WTC11 (cell line): ENCODE results near the gene CALM3. TPM values are rescaled to one million over a fixed set of nuclear protein-coding genes. Genes with fewer than 3 reads are reported as not detected.

Experiments used
- ATAC-seq: fragments of 200-7000 bp; cut with Tn5 transposase; 2 replicates; pipeline ENCODE4 v1.10.0; 2021; ENCODE audit warnings: mild to moderate bottlenecking, moderate library complexity
- CTCF ChIA-PET: fragments of 300-600 bp; sonication (Branson Sonifier 250); formaldehyde crosslinking; loops from one replicate; lab custom pipeline; 2021; ENCODE audit warnings: antibody characterized with exemption; lab: Charles Lee
- POLR2A ChIA-PET: fragments of 350-600 bp; sonication (Branson Sonifier 250); formaldehyde crosslinking; loops from one replicate; lab custom pipeline; 2021; ENCODE audit warnings: antibody characterized with exemption; lab: Charles Lee
- DNase-seq: peaks from one replicate; pipeline ENCODE4 v3.0.0; 2021; ENCODE audit warnings: low spot score
- H3K27ac Mint-ChIP-seq: 2 replicates; pipeline ENCODE4 v1.8.0; 2021; ENCODE audit warnings: mixed read lengths
- H3K27me3 Mint-ChIP-seq: 2 replicates; pipeline ENCODE4 v1.8.0; 2021; ENCODE audit warnings: low read depth, mild to moderate bottlenecking, moderate library complexity, mixed read lengths
- H3K36me3 Mint-ChIP-seq: 2 replicates; pipeline ENCODE4 v1.8.0; 2021; ENCODE audit warnings: mixed read lengths
- H3K4me1 Mint-ChIP-seq: 2 replicates; pipeline ENCODE4 v1.8.0; 2022; ENCODE audit warnings: mixed read lengths
- H3K4me3 Mint-ChIP-seq: 2 replicates; pipeline ENCODE4 v1.8.0; 2021; ENCODE audit warnings: mild to moderate bottlenecking, moderate library complexity, mixed read lengths
- H3K9me3 Mint-ChIP-seq: 2 replicates; pipeline ENCODE4 v1.8.0; 2021; ENCODE audit warnings: mixed read lengths
- AR ChIP-seq: fragments of 250-450 bp; sonication (Bioruptor Pico); IDR thresholded peaks from 2 replicates; pipeline ENCODE4 v1.9.0; 2021; ENCODE audit warnings: mild to moderate bottlenecking
- CBFB ChIP-seq: sonication (generic); formaldehyde crosslinking; IDR thresholded peaks from 2 replicates; pipeline ENCODE4 v1.8.1; 2022; ENCODE audit warnings: mild to moderate bottlenecking, low read depth, missing genetic modification reagents
- CREB1 ChIP-seq: sonication (generic); formaldehyde crosslinking; IDR thresholded peaks from 2 replicates; pipeline ENCODE4 v1.8.0; 2023; ENCODE audit warnings: mild to moderate bottlenecking, missing genetic modification reagents
- CREM ChIP-seq: sonication (generic); formaldehyde crosslinking; IDR thresholded peaks from 2 replicates; pipeline ENCODE4 v1.8.1; 2022; ENCODE audit warnings: mild to moderate bottlenecking, missing genetic modification reagents, moderate library complexity
- E2F4 ChIP-seq: sonication (generic); formaldehyde crosslinking; IDR thresholded peaks from 2 replicates; pipeline ENCODE4 v1.8.1; 2022; ENCODE audit warnings: low read depth, mild to moderate bottlenecking, moderate library complexity, missing genetic modification reagents, borderline replicate concordance
- JAZF1 ChIP-seq: fragments of 250-450 bp; sonication (Bioruptor Pico); IDR thresholded peaks from 2 replicates; pipeline ENCODE4 v1.9.0; 2021; ENCODE audit warnings: moderate library complexity, mild to moderate bottlenecking, inconsistent platforms
- MLX ChIP-seq: sonication (generic); formaldehyde crosslinking; IDR thresholded peaks from 2 replicates; pipeline ENCODE4 v1.8.1; 2023; ENCODE audit warnings: mild to moderate bottlenecking, missing genetic modification reagents, moderate library complexity
- MYBL2 ChIP-seq: sonication (generic); formaldehyde crosslinking; IDR thresholded peaks from 2 replicates; pipeline ENCODE4 v1.8.1; 2023; ENCODE audit warnings: mild to moderate bottlenecking, moderate library complexity, missing genetic modification reagents
- NFATC4 ChIP-seq: fragments of 250-450 bp; sonication (Bioruptor Pico); IDR thresholded peaks from 2 replicates; pipeline ENCODE4 v1.9.0; 2021; ENCODE audit warnings: mild to moderate bottlenecking
- NFYB ChIP-seq: sonication (generic); formaldehyde crosslinking; conservative IDR thresholded peaks from 2 replicates; pipeline ENCODE4 v1.8.0; 2022; ENCODE audit warnings: low read depth, missing genetic modification reagents
- OVOL2 ChIP-seq: fragments of 250-450 bp; sonication (Bioruptor Pico); IDR thresholded peaks from 2 replicates; pipeline ENCODE4 v1.9.0; 2021; ENCODE audit warnings: mild to moderate bottlenecking, borderline replicate concordance
- PRRX2 ChIP-seq: fragments of 250-450 bp; sonication (Bioruptor Pico); IDR thresholded peaks from 2 replicates; pipeline ENCODE4 v1.8.0; 2021; ENCODE audit warnings: mild to moderate bottlenecking
- RORB ChIP-seq: fragments of 250-450 bp; sonication (Bioruptor Pico); IDR thresholded peaks from 2 replicates; pipeline ENCODE4 v1.9.0; 2021; ENCODE audit warnings: mild to moderate bottlenecking
- SMAD3 ChIP-seq: sonication (generic); formaldehyde crosslinking; IDR thresholded peaks from 2 replicates; pipeline ENCODE4 v1.8.0; 2022; ENCODE audit warnings: missing genetic modification reagents, mild to moderate bottlenecking, borderline replicate concordance
- ZNF121 ChIP-seq: sonication (generic); formaldehyde crosslinking; IDR thresholded peaks from 2 replicates; pipeline ENCODE4 v1.8.0; 2023; ENCODE audit warnings: missing genetic modification reagents
- ZNF232 ChIP-seq: sonication (generic); formaldehyde crosslinking; IDR thresholded peaks from 2 replicates; pipeline ENCODE4 v1.8.0; 2022; ENCODE audit warnings: mild to moderate bottlenecking, missing genetic modification reagents
- ZNF263 ChIP-seq: sonication (generic); formaldehyde crosslinking; IDR thresholded peaks from 2 replicates; pipeline ENCODE4 v1.8.1; 2022; ENCODE audit warnings: low read depth, mild to moderate bottlenecking, moderate library complexity, missing genetic modification reagents
- total RNA-seq: library from RNA; stranded (reverse); gene quantifications from 3 replicates; pipeline ENCODE4 v1.2.3, GENCODE V29; 2021
- TF ChIP-seq, protein P1 (sequence below): sonication (generic); formaldehyde crosslinking; IDR thresholded peaks from 2 replicates; pipeline ENCODE4 v1.8.0; 2023; ENCODE audit warnings: missing genetic modification reagents, mild to moderate bottlenecking, borderline replicate concordance
- TF ChIP-seq, protein P2 (sequence below): sonication (generic); formaldehyde crosslinking; IDR thresholded peaks from 2 replicates; pipeline ENCODE4 v1.8.0; 2023; ENCODE audit warnings: mild to moderate bottlenecking, missing genetic modification reagents

CALM3 gene
- total RNA-seq, 1 experiment from 2014 or later: 306 TPM

DNA sequence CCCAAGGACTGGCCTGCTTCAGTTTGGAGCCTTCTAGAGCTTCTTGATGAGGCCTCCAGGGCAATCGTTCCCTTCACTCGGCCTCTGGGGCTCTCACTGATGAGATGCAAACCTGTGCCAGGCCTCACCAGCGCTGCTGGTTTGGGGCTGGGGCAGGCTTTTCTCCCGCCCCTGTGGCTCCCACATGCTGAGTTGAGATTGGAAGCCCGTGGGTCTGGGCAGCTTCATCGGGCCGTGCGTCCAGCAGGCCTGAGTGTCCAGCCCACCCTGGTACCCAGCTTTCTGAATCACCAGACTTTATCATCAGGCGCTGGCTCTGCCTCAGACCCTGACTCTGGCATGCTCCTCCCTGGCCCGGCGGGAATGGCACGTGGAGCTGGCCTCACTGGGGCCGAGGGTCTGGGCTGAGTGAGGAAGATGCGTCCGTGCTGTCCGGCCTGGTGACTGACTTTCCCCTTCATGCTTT, 4.3 kb downstream of the CALM3 start (continued):
- TF ChIP-seq MLX (CRISPR knock-in tag): no peak
- TF ChIP-seq, protein P1, sequence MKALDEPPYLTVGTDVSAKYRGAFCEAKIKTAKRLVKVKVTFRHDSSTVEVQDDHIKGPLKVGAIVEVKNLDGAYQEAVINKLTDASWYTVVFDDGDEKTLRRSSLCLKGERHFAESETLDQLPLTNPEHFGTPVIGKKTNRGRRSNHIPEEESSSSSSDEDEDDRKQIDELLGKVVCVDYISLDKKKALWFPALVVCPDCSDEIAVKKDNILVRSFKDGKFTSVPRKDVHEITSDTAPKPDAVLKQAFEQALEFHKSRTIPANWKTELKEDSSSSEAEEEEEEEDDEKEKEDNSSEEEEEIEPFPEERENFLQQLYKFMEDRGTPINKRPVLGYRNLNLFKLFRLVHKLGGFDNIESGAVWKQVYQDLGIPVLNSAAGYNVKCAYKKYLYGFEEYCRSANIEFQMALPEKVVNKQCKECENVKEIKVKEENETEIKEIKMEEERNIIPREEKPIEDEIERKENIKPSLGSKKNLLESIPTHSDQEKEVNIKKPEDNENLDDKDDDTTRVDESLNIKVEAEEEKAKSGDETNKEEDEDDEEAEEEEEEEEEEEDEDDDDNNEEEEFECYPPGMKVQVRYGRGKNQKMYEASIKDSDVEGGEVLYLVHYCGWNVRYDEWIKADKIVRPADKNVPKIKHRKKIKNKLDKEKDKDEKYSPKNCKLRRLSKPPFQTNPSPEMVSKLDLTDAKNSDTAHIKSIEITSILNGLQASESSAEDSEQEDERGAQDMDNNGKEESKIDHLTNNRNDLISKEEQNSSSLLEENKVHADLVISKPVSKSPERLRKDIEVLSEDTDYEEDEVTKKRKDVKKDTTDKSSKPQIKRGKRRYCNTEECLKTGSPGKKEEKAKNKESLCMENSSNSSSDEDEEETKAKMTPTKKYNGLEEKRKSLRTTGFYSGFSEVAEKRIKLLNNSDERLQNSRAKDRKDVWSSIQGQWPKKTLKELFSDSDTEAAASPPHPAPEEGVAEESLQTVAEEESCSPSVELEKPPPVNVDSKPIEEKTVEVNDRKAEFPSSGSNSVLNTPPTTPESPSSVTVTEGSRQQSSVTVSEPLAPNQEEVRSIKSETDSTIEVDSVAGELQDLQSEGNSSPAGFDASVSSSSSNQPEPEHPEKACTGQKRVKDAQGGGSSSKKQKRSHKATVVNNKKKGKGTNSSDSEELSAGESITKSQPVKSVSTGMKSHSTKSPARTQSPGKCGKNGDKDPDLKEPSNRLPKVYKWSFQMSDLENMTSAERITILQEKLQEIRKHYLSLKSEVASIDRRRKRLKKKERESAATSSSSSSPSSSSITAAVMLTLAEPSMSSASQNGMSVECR (CRISPR knock-in tag): no peak
- TF ChIP-seq MYBL2 (CRISPR knock-in tag): no peak
- no peak for TF ChIP-seq ZNF263 (CRISPR knock-in tag)
- TF ChIP-seq ZNF232: no peak
- no peak for TF ChIP-seq AR (CRISPR knock-in tag)

- DNase-seq (peak; percentile 9), ATAC-seq (no peak)
- peaks cover 23% of the 10 kb centered on the region for H3K4me1 Mint-ChIP-seq
- H3K4me3 Mint-ChIP-seq: no peak overlapping the region
- POLR2A ChIA-PET: no interaction called here
- H3K27ac Mint-ChIP-seq: no peak overlapping the region
- H3K36me3 Mint-ChIP-seq: peaks cover 35% of the 10 kb centered on the region
- no peaks in the 10 kb centered on the region for H3K27me3 Mint-ChIP-seq
- CTCF ChIA-PET: interaction anchor here (0.5 to 4.9 kb wide), 5 partner anchors 8 to 91 kb away, joined by 4 to 26 read pairs (median 6); no protein-coding TSS in a partner anchor
- H3K9me3 Mint-ChIP-seq: no peaks in the 10 kb centered on the region
- no peak for TF ChIP-seq ZNF121 (CRISPR knock-in tag)
- TF ChIP-seq CBFB (CRISPR knock-in tag): no peak
- TF ChIP-seq, protein P2, sequence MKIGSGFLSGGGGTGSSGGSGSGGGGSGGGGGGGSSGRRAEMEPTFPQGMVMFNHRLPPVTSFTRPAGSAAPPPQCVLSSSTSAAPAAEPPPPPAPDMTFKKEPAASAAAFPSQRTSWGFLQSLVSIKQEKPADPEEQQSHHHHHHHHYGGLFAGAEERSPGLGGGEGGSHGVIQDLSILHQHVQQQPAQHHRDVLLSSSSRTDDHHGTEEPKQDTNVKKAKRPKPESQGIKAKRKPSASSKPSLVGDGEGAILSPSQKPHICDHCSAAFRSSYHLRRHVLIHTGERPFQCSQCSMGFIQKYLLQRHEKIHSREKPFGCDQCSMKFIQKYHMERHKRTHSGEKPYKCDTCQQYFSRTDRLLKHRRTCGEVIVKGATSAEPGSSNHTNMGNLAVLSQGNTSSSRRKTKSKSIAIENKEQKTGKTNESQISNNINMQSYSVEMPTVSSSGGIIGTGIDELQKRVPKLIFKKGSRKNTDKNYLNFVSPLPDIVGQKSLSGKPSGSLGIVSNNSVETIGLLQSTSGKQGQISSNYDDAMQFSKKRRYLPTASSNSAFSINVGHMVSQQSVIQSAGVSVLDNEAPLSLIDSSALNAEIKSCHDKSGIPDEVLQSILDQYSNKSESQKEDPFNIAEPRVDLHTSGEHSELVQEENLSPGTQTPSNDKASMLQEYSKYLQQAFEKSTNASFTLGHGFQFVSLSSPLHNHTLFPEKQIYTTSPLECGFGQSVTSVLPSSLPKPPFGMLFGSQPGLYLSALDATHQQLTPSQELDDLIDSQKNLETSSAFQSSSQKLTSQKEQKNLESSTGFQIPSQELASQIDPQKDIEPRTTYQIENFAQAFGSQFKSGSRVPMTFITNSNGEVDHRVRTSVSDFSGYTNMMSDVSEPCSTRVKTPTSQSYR: no peak
- TF ChIP-seq RORB: no peak
- no peak for TF ChIP-seq SMAD3 (CRISPR knock-in tag)
- no peak for TF ChIP-seq NFYB
- TF ChIP-seq PRRX2 (CRISPR knock-in tag): no peak
- TF ChIP-seq NFATC4 (CRISPR knock-in tag): no peak
- no peak for TF ChIP-seq CREM (CRISPR knock-in tag)
- no peak for TF ChIP-seq AR (CRISPR knock-in tag)
- no peak for TF ChIP-seq JAZF1 (CRISPR knock-in tag)
- TF ChIP-seq E2F4 (CRISPR knock-in tag): no peak
- no peak for TF ChIP-seq OVOL2 (CRISPR knock-in tag)
- TF ChIP-seq CREB1: no peak
Measured at GRCh38 chr19:46606019-46606418, 4.9 kb downstream of the CALM3 start.
